ENCODE measurements around the gene ANKS3. TPM values are rescaled to one million over a fixed set of nuclear protein-coding genes. Genes with fewer than 3 reads are reported as not detected.

The ANKS3 gene
- total and polyA plus RNA-seq, 2 experiments from 2014 or later: 22.5 to 24.9 TPM

DNA sequence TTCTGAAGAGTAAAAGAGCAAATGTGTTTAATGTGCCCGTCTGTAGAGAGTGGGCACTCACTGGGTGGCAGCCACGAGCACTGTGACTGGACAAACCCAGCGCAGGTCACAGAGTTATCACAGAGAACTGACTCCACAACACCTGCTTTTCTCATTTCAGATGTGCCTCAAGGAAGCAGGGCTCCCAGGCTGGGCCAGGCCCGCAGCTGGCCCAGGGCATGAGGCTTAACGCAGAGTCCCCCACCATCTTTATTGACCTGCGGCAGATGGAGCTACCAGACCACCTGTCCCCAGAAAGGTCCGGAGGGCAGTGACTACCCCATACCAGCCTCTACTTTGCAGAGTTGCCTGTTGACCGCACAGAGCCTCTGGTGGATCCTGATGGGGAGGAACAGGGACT, 12.1 kb upstream of the ANKS3 start:
- no peaks in the 10 kb centered on the region for H3K36me3 ChIP-seq (ENCODE audit: insufficient read depth)
- Mint-ChIP-seq H3K9me3 (no peaks in the 10 kb centered on the region), H3K4me3 (no peak overlapping the region), H3K4me1 (peaks cover 20% of the 10 kb centered on the region), H3K27me3 (ENCODE audit: insufficient read depth, low read depth, poor library complexity) (peaks cover 15% of the 10 kb centered on the region), H3K27ac (no peak overlapping the region), H3K36me3 (ENCODE audit: low read depth) (0 out of 3 replicates have a peak, but pooled peaks cover 3% of the 10 kb centered on the region)
- no peaks in the 10 kb centered on the region for H3K9me2 ChIP-seq (ENCODE audit: insufficient read depth)
- H3K79me2 ChIP-seq (replicated peaks; ENCODE audit: insufficient read depth): no peaks in the 10 kb centered on the region
- no peak overlapping the region for H2AFZ ChIP-seq
- ATAC-seq (no peak), DNase-seq (ENCODE audit: low spot score) (no peak)
- TF ChIP-seq EZH2phosphoT487 (IDR thresholded peaks at IDR 0.05; ENCODE audit: unreplicated experiment) (no peak), ZNF114 (CRISPR knock-in tag; IDR thresholded peaks at IDR 0.05) (no peak), POLR2AphosphoS5 (IDR thresholded peaks at IDR 0.05; ENCODE audit: low read depth) (no peak), NANOG (IDR thresholded peaks at IDR 0.05; ENCODE audit: borderline replicate concordance) (no peak), EZH2 (IDR thresholded peaks at IDR 0.05; ENCODE audit: low read depth, unreplicated experiment) (no peak), ZNF331 (CRISPR knock-in tag; IDR thresholded peaks at IDR 0.05; ENCODE audit: low read depth) (no peak), STAT1 (IDR thresholded peaks at IDR 0.05; ENCODE audit: unreplicated experiment) (no peak), CREB1 (CRISPR knock-in tag; IDR thresholded peaks at IDR 0.05; ENCODE audit: low read depth) (no peak), JUNB (IDR thresholded peaks at IDR 0.05; ENCODE audit: unreplicated experiment) (no peak)
- TF ChIP-seq, protein P1, sequence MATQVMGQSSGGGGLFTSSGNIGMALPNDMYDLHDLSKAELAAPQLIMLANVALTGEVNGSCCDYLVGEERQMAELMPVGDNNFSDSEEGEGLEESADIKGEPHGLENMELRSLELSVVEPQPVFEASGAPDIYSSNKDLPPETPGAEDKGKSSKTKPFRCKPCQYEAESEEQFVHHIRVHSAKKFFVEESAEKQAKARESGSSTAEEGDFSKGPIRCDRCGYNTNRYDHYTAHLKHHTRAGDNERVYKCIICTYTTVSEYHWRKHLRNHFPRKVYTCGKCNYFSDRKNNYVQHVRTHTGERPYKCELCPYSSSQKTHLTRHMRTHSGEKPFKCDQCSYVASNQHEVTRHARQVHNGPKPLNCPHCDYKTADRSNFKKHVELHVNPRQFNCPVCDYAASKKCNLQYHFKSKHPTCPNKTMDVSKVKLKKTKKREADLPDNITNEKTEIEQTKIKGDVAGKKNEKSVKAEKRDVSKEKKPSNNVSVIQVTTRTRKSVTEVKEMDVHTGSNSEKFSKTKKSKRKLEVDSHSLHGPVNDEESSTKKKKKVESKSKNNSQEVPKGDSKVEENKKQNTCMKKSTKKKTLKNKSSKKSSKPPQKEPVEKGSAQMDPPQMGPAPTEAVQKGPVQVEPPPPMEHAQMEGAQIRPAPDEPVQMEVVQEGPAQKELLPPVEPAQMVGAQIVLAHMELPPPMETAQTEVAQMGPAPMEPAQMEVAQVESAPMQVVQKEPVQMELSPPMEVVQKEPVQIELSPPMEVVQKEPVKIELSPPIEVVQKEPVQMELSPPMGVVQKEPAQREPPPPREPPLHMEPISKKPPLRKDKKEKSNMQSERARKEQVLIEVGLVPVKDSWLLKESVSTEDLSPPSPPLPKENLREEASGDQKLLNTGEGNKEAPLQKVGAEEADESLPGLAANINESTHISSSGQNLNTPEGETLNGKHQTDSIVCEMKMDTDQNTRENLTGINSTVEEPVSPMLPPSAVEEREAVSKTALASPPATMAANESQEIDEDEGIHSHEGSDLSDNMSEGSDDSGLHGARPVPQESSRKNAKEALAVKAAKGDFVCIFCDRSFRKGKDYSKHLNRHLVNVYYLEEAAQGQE (IDR thresholded peaks at IDR 0.05; ENCODE audit: unreplicated experiment): no peak
- TF ChIP-seq, protein P2, sequence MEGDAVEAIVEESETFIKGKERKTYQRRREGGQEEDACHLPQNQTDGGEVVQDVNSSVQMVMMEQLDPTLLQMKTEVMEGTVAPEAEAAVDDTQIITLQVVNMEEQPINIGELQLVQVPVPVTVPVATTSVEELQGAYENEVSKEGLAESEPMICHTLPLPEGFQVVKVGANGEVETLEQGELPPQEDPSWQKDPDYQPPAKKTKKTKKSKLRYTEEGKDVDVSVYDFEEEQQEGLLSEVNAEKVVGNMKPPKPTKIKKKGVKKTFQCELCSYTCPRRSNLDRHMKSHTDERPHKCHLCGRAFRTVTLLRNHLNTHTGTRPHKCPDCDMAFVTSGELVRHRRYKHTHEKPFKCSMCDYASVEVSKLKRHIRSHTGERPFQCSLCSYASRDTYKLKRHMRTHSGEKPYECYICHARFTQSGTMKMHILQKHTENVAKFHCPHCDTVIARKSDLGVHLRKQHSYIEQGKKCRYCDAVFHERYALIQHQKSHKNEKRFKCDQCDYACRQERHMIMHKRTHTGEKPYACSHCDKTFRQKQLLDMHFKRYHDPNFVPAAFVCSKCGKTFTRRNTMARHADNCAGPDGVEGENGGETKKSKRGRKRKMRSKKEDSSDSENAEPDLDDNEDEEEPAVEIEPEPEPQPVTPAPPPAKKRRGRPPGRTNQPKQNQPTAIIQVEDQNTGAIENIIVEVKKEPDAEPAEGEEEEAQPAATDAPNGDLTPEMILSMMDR (conservative IDR thresholded peaks at IDR 0.05; ENCODE audit: low read depth in 2 of 2): no peak
- TF ChIP-seq, protein P3, sequence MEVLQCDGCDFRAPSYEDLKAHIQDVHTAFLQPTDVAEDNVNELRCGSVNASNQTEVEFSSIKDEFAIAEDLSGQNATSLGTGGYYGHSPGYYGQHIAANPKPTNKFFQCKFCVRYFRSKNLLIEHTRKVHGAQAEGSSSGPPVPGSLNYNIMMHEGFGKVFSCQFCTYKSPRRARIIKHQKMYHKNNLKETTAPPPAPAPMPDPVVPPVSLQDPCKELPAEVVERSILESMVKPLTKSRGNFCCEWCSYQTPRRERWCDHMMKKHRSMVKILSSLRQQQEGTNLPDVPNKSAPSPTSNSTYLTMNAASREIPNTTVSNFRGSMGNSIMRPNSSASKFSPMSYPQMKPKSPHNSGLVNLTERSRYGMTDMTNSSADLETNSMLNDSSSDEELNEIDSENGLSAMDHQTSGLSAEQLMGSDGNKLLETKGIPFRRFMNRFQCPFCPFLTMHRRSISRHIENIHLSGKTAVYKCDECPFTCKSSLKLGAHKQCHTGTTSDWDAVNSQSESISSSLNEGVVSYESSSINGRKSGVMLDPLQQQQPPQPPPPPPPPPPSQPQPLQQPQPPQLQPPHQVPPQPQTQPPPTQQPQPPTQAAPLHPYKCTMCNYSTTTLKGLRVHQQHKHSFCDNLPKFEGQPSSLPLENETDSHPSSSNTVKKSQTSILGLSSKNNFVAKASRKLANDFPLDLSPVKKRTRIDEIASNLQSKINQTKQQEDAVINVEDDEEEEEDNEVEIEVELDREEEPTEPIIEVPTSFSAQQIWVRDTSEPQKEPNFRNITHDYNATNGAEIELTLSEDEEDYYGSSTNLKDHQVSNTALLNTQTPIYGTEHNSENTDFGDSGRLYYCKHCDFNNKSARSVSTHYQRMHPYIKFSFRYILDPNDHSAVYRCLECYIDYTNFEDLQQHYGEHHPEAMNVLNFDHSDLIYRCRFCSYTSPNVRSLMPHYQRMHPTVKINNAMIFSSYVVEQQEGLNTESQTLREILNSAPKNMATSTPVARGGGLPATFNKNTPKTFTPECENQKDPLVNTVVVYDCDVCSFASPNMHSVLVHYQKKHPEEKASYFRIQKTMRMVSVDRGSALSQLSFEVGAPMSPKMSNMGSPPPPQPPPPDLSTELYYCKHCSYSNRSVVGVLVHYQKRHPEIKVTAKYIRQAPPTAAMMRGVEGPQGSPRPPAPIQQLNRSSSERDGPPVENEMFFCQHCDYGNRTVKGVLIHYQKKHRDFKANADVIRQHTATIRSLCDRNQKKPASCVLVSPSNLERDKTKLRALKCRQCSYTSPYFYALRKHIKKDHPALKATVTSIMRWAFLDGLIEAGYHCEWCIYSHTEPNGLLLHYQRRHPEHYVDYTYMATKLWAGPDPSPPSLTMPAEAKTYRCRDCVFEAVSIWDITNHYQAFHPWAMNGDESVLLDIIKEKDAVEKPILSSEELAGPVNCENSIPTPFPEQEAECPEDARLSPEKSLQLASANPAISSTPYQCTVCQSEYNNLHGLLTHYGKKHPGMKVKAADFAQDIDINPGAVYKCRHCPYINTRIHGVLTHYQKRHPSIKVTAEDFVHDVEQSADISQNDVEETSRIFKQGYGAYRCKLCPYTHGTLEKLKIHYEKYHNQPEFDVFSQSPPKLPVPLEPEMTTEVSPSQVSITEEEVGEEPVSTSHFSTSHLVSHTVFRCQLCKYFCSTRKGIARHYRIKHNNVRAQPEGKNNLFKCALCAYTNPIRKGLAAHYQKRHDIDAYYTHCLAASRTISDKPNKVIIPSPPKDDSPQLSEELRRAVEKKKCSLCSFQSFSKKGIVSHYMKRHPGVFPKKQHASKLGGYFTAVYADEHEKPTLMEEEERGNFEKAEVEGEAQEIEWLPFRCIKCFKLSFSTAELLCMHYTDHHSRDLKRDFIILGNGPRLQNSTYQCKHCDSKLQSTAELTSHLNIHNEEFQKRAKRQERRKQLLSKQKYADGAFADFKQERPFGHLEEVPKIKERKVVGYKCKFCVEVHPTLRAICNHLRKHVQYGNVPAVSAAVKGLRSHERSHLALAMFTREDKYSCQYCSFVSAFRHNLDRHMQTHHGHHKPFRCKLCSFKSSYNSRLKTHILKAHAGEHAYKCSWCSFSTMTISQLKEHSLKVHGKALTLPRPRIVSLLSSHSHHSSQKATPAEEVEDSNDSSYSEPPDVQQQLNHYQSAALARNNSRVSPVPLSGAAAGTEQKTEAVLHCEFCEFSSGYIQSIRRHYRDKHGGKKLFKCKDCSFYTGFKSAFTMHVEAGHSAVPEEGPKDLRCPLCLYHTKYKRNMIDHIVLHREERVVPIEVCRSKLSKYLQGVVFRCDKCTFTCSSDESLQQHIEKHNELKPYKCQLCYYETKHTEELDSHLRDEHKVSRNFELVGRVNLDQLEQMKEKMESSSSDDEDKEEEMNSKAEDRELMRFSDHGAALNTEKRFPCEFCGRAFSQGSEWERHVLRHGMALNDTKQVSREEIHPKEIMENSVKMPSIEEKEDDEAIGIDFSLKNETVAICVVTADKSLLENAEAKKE (CRISPR knock-in tag; IDR thresholded peaks at IDR 0.05): no peak
- TF ChIP-seq, protein P4, sequence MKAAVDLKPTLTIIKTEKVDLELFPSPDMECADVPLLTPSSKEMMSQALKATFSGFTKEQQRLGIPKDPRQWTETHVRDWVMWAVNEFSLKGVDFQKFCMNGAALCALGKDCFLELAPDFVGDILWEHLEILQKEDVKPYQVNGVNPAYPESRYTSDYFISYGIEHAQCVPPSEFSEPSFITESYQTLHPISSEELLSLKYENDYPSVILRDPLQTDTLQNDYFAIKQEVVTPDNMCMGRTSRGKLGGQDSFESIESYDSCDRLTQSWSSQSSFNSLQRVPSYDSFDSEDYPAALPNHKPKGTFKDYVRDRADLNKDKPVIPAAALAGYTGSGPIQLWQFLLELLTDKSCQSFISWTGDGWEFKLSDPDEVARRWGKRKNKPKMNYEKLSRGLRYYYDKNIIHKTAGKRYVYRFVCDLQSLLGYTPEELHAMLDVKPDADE (IDR thresholded peaks at IDR 0.05): no peak
- H3K4me3 ChIP-seq: no peak overlapping the region
- H4K20me1 ChIP-seq (replicated peaks; ENCODE audit: insufficient read depth): no peaks in the 10 kb centered on the region; the same call in 1 of the 2 replicates
- H3K4me1 ChIP-seq (ENCODE audit: insufficient read depth): peaks cover 14% of the 10 kb centered on the region
- H3K27ac ChIP-seq (ENCODE audit: low read depth): no peak overlapping the region
- peaks cover 3% of the 10 kb centered on the region; the same call in 1 of the 2 replicates for H3F3A ChIP-seq (replicated peaks; ENCODE audit: low read depth)
- no peak overlapping the region for H3K4me2 ChIP-seq
- no peaks in the 10 kb centered on the region for H3K27me3 ChIP-seq (ENCODE audit: insufficient read depth)
